Prostate gland (tissue), 2 donors: ENCODE data around the gene MPHOSPH9.
"Not testable (repeated sequence)": the region's sequence is repeated elsewhere in the genome, so short reads cannot be mapped to it uniquely, and the experiment has no call there.

Source experiments
- CTCF ChIP-seq, 4 experiments: fragments of 200-600 bp in 2 of 4; fragments of 450-650 bp in 2 of 4; sonication (generic) in 2 of 4; IDR thresholded peaks; 1 replicate in 3 of 4; 2 replicates in 1 of 4; pipeline ENCODE4 v1.5.1; 2016 to 2019; ENCODE audit warnings: antibody characterized with exemption in 4 of 4, mild to moderate bottlenecking in 2 of 4, moderate library complexity in 2 of 4
- POLR2A ChIP-seq: fragments of 450-650 bp; IDR thresholded peaks from one replicate; pipeline ENCODE4 v1.6.1; 2016; ENCODE audit warnings: antibody characterized with exemption, mild to moderate bottlenecking

DNA sequence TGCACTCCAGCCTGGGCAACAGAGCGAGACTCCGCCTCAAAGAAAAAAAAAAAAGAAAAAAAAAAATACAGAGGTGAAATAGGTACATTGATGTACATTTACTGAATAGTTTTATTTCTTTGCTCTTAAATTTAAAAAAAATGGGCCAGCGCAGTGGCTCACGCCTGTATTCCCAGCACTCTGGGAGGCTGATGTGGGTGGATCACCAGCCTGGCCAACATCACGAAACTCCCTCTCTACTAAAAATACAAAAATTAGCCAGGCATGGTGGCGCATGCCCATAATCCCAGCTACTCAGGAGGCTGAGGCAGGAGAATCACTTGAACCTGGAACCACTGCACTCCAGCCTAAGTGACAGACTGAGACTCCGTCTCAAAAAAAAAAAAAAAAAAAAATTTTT lies 25.1 kb downstream of the MPHOSPH9 start:
- not testable (repeated sequence) for TF ChIP-seq CTCF (IDR thresholded peaks at IDR 0.05); POLR2A
